Neural cell (in vitro differentiated cells): ENCODE results near the gene MADCAM1. TPM values are rescaled to one million over a fixed set of nuclear protein-coding genes. Genes with fewer than 3 reads are reported as not detected.

ENCODE experiments used
- H2AFZ ChIP-seq: fragments of 200-600, 300-800 bp; sonication (generic), shearing (Covaris generic); 2 replicates; pipeline ENCODE4 v1.6.0; 2014; ENCODE audit warnings: low read depth, mild to moderate bottlenecking, antibody characterized with exemption, low read length, moderate library complexity
- H3F3A ChIP-seq: fragments of 200-600 bp; shearing (Covaris generic); 2 replicates; pipeline ENCODE4 v1.6.1; 2016; ENCODE audit warnings: mild to moderate bottlenecking, moderate library complexity, mixed read lengths, antibody characterized with exemption, low read length; ENCODE audit not compliant: insufficient read depth, poor library complexity, severe bottlenecking
- H3K27ac ChIP-seq: fragments of 200-600, 300-800 bp; sonication (generic), shearing (Covaris generic); 2 replicates; pipeline ENCODE4 v1.5.1; 2014; ENCODE audit warnings: mild to moderate bottlenecking, low read length, moderate library complexity
- H3K27me3 ChIP-seq: fragments of 300-800, 200-600 bp; sonication (generic), shearing (Covaris generic); 2 replicates; pipeline ENCODE4 v1.6.0; 2014; ENCODE audit warnings: mild to moderate bottlenecking, low read depth, low read length, moderate library complexity; ENCODE audit not compliant: insufficient read depth
- H3K36me3 ChIP-seq: fragments of 300-800, 200-600 bp; sonication (generic), shearing (Covaris generic); 2 replicates; pipeline ENCODE4 v1.5.1; 2014; ENCODE audit warnings: mild to moderate bottlenecking, antibody characterized with exemption, low read length, moderate library complexity; ENCODE audit not compliant: insufficient read depth
- H3K4me2 ChIP-seq: fragments of 300-800, 200-600 bp; sonication (generic), shearing (Covaris generic); 2 replicates; pipeline ENCODE4 v1.6.0; 2014; ENCODE audit warnings: mild to moderate bottlenecking, low read length
- H3K4me3 ChIP-seq: fragments of 300-800, 200-600 bp; sonication (generic), shearing (Covaris generic); 2 replicates; pipeline ENCODE4 v1.5.1; 2014; ENCODE audit warnings: mild to moderate bottlenecking, low read length, moderate library complexity
- H3K79me2 ChIP-seq: fragments of 200-600 bp; shearing (Covaris generic); replicated peaks from 2 replicates; pipeline ENCODE4 v1.6.0; 2014; ENCODE audit warnings: mild to moderate bottlenecking, low read length, moderate library complexity; ENCODE audit not compliant: insufficient read depth
- H3K9ac ChIP-seq: fragments of 300-800, 200-600 bp; sonication (generic), shearing (Covaris generic); 2 replicates; pipeline ENCODE4 v1.6.1; 2016; ENCODE audit warnings: mild to moderate bottlenecking, low read length, mixed read lengths
- H3K9me2 ChIP-seq: fragments of 200-600 bp; shearing (Covaris generic); 2 replicates; pipeline ENCODE4 v1.6.1; 2016; ENCODE audit warnings: mild to moderate bottlenecking, low read length, mixed read lengths; ENCODE audit not compliant: insufficient read depth
- H3K9me3 ChIP-seq: fragments of 200-600, 300-800 bp; sonication (generic), shearing (Covaris generic); 2 replicates; pipeline ENCODE4 v1.6.1; 2016; ENCODE audit warnings: mild to moderate bottlenecking, mixed run types, low read length, moderate library complexity, mixed read lengths
- H4K20me1 ChIP-seq: fragments of 200-600 bp; shearing (Covaris generic); 2 replicates; pipeline ENCODE4 v1.6.1; 2016; ENCODE audit warnings: mild to moderate bottlenecking, mixed run types; ENCODE audit not compliant: insufficient read depth
- CTCF ChIP-seq: fragments of 450-650 bp; IDR thresholded peaks from 2 replicates; pipeline ENCODE4 v1.5.1; 2014; ENCODE audit warnings: antibody characterized with exemption, mild to moderate bottlenecking, moderate library complexity; ENCODE audit not compliant: poor library complexity, severe bottlenecking
- EP300 ChIP-seq: fragments of 450-650 bp; conservative IDR thresholded peaks from 2 replicates; pipeline ENCODE4 v1.6.1; 2014; ENCODE audit warnings: antibody characterized with exemption, mild to moderate bottlenecking, moderate library complexity; ENCODE audit not compliant: poor library complexity, severe bottlenecking
- EZH2 ChIP-seq: fragments of 200-600, 300-800 bp; shearing (Covaris generic), sonication (generic); IDR thresholded peaks from 2 replicates; pipeline ENCODE4 v1.6.1; 2014; ENCODE audit warnings: antibody characterized with exemption, low read length, borderline replicate concordance, mild to moderate bottlenecking; ENCODE audit not compliant: insufficient read depth, poor library complexity, severe bottlenecking
- MXI1 ChIP-seq: fragments of 450-650 bp; conservative IDR thresholded peaks from 2 replicates; pipeline ENCODE4 v1.6.1; 2014; ENCODE audit warnings: antibody characterized with exemption, mild to moderate bottlenecking; ENCODE audit not compliant: poor library complexity, severe bottlenecking
- POLR2AphosphoS5 ChIP-seq: IDR thresholded peaks from 2 replicates; pipeline ENCODE4 v1.6.1; 2012
- RAD21 ChIP-seq: fragments of 450-650 bp; conservative IDR thresholded peaks from 2 replicates; pipeline ENCODE4 v1.6.1; 2014; ENCODE audit warnings: antibody characterized with exemption, mild to moderate bottlenecking, moderate library complexity
- REST ChIP-seq: IDR thresholded peaks from 2 replicates; pipeline ENCODE4 v1.6.1; 2012; ENCODE audit warnings: borderline replicate concordance
- SMC3 ChIP-seq: fragments of 450-650 bp; conservative IDR thresholded peaks from 2 replicates; pipeline ENCODE4 v1.6.1; 2014; ENCODE audit warnings: antibody characterized with exemption, mild to moderate bottlenecking, moderate library complexity; ENCODE audit not compliant: poor library complexity
- TAF1 ChIP-seq: IDR thresholded peaks from 2 replicates; pipeline ENCODE4 v1.6.1; 2012; ENCODE audit warnings: low read depth
- polyA plus RNA-seq: library from polyadenylated mRNA; depleted of rRNA; stranded (reverse); fragments of >200 nt; gene quantifications from 2 replicates; pipeline ENCODE4 v1.2.3, GENCODE V29; 2014

The MADCAM1 gene
- polyA plus RNA-seq, 1 donor from 2014 or later: 1.0 TPM

- Histone ChIP-seq H3K4me2 (no peak overlapping the region), H3F3A (no peaks in the 10 kb centered on the region), H3K27me3 (no peaks in the 10 kb centered on the region), H3K4me3 (no peak overlapping the region), H3K79me2 (no peaks in the 10 kb centered on the region), H3K9ac (no peak overlapping the region), H2AFZ (no peak overlapping the region), H3K36me3 (no peaks in the 10 kb centered on the region), H3K9me2 (no peaks in the 10 kb centered on the region), H3K27ac (no peak overlapping the region), H3K9me3 (no peaks in the 10 kb centered on the region), H4K20me1 (no peaks in the 10 kb centered on the region)
- no peak for TF ChIP-seq SMC3
- TF ChIP-seq EZH2: no peak
- no peak for TF ChIP-seq MXI1
- no peak for TF ChIP-seq POLR2AphosphoS5
- TF ChIP-seq REST: no peak
- no peak for TF ChIP-seq TAF1
- no peak for TF ChIP-seq EP300
- TF ChIP-seq CTCF: no peak
- TF ChIP-seq RAD21: no peak
Observed at GRCh38 chr19:472005-472858, 24.1 kb upstream of the MADCAM1 start.

GRCh38 chr19:474126-475078, 21.9 kb upstream of the MADCAM1 start:
- Histone ChIP-seq H2AFZ (no peak overlapping the region), H3K9me2 (no peaks in the 10 kb centered on the region), H3K4me3 (no peak overlapping the region), H3K27ac (no peak overlapping the region), H3F3A (no peaks in the 10 kb centered on the region), H3K9me3 (no peaks in the 10 kb centered on the region), H3K9ac (no peak overlapping the region), H4K20me1 (no peaks in the 10 kb centered on the region), H3K4me2 (no peak overlapping the region), H3K27me3 (no peaks in the 10 kb centered on the region), H3K79me2 (no peaks in the 10 kb centered on the region), H3K36me3 (no peaks in the 10 kb centered on the region)
- TF ChIP-seq POLR2AphosphoS5: no peak
- no peak for TF ChIP-seq EP300
- no peak for TF ChIP-seq RAD21
- no peak for TF ChIP-seq REST
- no peak for TF ChIP-seq SMC3
